GM23248 (cell line): ENCODE measurements around the gene BNIPL. TPM values are rescaled to one million over a fixed set of nuclear protein-coding genes. Genes with fewer than 3 reads are reported as not detected.

ENCODE experiments used
- DNase-seq: peaks from one replicate; pipeline ENCODE4 v3.0.0-alpha.2; 2015
- H2AFZ ChIP-seq: fragments of 200-600 bp; sonication (generic); 2 replicates; pipeline ENCODE4 v1.6.1; 2016; ENCODE audit warnings: antibody characterized with exemption
- H3F3A ChIP-seq: fragments of 200-600 bp; sonication (generic); 2 replicates; pipeline ENCODE4 v1.6.1; 2016; ENCODE audit warnings: mild to moderate bottlenecking, antibody characterized with exemption, mixed run types; ENCODE audit not compliant: insufficient read depth
- H3K27ac ChIP-seq: fragments of 200-600 bp; sonication (generic); 2 replicates; pipeline ENCODE4 v1.5.1; 2016; ENCODE audit warnings: mild to moderate bottlenecking
- H3K27me3 ChIP-seq: fragments of 200-600 bp; sonication (generic); replicated peaks from 2 replicates; pipeline ENCODE4 v1.6.1; 2016; ENCODE audit warnings: mild to moderate bottlenecking; ENCODE audit not compliant: insufficient read depth
- H3K36me3 ChIP-seq: fragments of 200-600 bp; sonication (generic); 2 replicates; pipeline ENCODE4 v1.6.1; 2016; ENCODE audit warnings: low read depth, mild to moderate bottlenecking
- H3K4me1 ChIP-seq: fragments of 200-600 bp; sonication (generic); 2 replicates; pipeline ENCODE4 v1.6.1; 2016; ENCODE audit warnings: mild to moderate bottlenecking; ENCODE audit not compliant: insufficient read depth
- H3K4me2 ChIP-seq: fragments of 200-600 bp; sonication (generic); one replicate; pipeline ENCODE4 v1.6.1; 2016; ENCODE audit warnings: mild to moderate bottlenecking; ENCODE audit not compliant: unreplicated experiment
- H3K4me3 ChIP-seq: fragments of 200-600 bp; sonication (generic); 2 replicates; pipeline ENCODE4 v1.5.1; 2016; ENCODE audit warnings: mild to moderate bottlenecking
- H3K79me2 ChIP-seq: fragments of 200-600 bp; sonication (generic); 2 replicates; pipeline ENCODE4 v1.6.1; 2016; ENCODE audit warnings: mild to moderate bottlenecking; ENCODE audit not compliant: insufficient read depth
- H3K9ac ChIP-seq: fragments of 200-600 bp; sonication (generic); 2 replicates; pipeline ENCODE4 v1.6.1; 2016; ENCODE audit warnings: mild to moderate bottlenecking
- H3K9me2 ChIP-seq: fragments of 200-600 bp; sonication (generic); 2 replicates; pipeline ENCODE4 v1.6.1; 2016; ENCODE audit warnings: mixed run types, mild to moderate bottlenecking, moderate library complexity; ENCODE audit not compliant: insufficient read depth
- H3K9me3 ChIP-seq: fragments of 200-600 bp; sonication (generic); one replicate; pipeline ENCODE4 v1.6.1; 2017; ENCODE audit warnings: low read depth
- H4K20me1 ChIP-seq: fragments of 200-600 bp; sonication (generic); 2 replicates; pipeline ENCODE4 v1.6.0; 2016; ENCODE audit not compliant: insufficient read depth
- EZH2 ChIP-seq: fragments of 200-600 bp; sonication (generic); IDR thresholded peaks from 2 replicates; pipeline ENCODE4 v1.6.1; 2018; ENCODE audit warnings: antibody characterized with exemption, mild to moderate bottlenecking; ENCODE audit not compliant: insufficient read depth, poor library complexity, severe bottlenecking
- EZH2phosphoT487 ChIP-seq: fragments of 200-600 bp; sonication (generic); IDR thresholded peaks from 2 replicates; pipeline ENCODE4 v1.6.1; 2018; ENCODE audit warnings: antibody characterized with exemption, moderate library complexity, mild to moderate bottlenecking, low read depth; ENCODE audit not compliant: insufficient read depth
- WGBS, 2 experiments: methylation state at CpG; one replicate each; pipeline ENCODE4 v1.1.6; 2015 to 2017; ENCODE audit warnings: low lambda C conversion rate in 2 of 2, low coverage in 1 of 2; ENCODE audit errors: missing lambda C conversion rate in 2 of 2; 5-methylcytosine and 5-hydroxymethylcytosine counted together
- in situ Hi-C: fragments of 300-500 bp; cut with MboI; formaldehyde crosslinking; loops from 2 replicates; pipeline ENCODE4 v1.15.0; 2020
- polyA plus RNA-seq: library from polyadenylated mRNA; unstranded; fragments of >200 nt; fragmentation: Nextera tagmentation; extraction: Ambion mirVana; gene quantifications from 2 replicates; pipeline ENCODE4 v1.2.1, GENCODE V29; 2016
- total RNA-seq: library from RNA; depleted of rRNA; stranded (reverse); fragments of >200 nt; shearing (Covaris generic); gene quantifications from 2 replicates; pipeline ENCODE4 v1.2.3, GENCODE V29; 2014

Gene BNIPL
- total and polyA plus RNA-seq, 2 experiments from 2014 or later = 0.09 TPM; not detected in 1

- TF ChIP-seq EZH2phosphoT487 (no peak), EZH2 (no peak)
- no peaks in the 10 kb centered on the region for H3F3A ChIP-seq
- H3K79me2 ChIP-seq = no peaks in the 10 kb centered on the region
- H3K9me2 ChIP-seq = no peaks in the 10 kb centered on the region
- no peaks in the 10 kb centered on the region for H3K27me3 ChIP-seq
- H4K20me1 ChIP-seq = no peaks in the 10 kb centered on the region
- H2AFZ ChIP-seq = no peak overlapping the region
- peaks cover 6% of the 10 kb centered on the region; the same call in 1 of the 2 replicates for H3K36me3 ChIP-seq
- 45 to 46% methylated on average over 6 of the region's 6 CpGs for WGBS, 2 experiments
- in situ Hi-C loops = no loop called here
- no peaks in the 10 kb centered on the region for H3K9me3 ChIP-seq
- no peaks in the 10 kb centered on the region for H3K4me1 ChIP-seq
- H3K27ac ChIP-seq = no peak overlapping the region
- H3K4me3 ChIP-seq = no peak overlapping the region
- peak; percentile 76 for DNase-seq
- H3K9ac ChIP-seq = no peak overlapping the region
- H3K4me2 ChIP-seq = no peak overlapping the region
Measured at GRCh38 chr1:151024540-151025146, 11.7 kb upstream of the BNIPL start.

GRCh38 chr1:151026460-151026859, 9.9 kb upstream of the BNIPL start:
- in situ Hi-C loops = no loop called here
- no peak overlapping the region for H3K27ac ChIP-seq

GRCh38 chr1:151032164-151032563, 4.2 kb upstream of the BNIPL start:
- Histone ChIP-seq H3K36me3 (peaks cover 10% of the 10 kb centered on the region; the same call in 1 of the 2 replicates), H3K79me2 (no peaks in the 10 kb centered on the region), H3K4me3 (no peak overlapping the region), H4K20me1 (no peaks in the 10 kb centered on the region), H3F3A (no peaks in the 10 kb centered on the region), H3K9me2 (no peaks in the 10 kb centered on the region), H3K9me3 (no peaks in the 10 kb centered on the region), H3K4me2 (no peak overlapping the region), H3K9ac (no peak overlapping the region), H3K4me1 (no peaks in the 10 kb centered on the region), H3K27ac (no peak overlapping the region), H2AFZ (no peak overlapping the region), H3K27me3 (no peaks in the 10 kb centered on the region)
- TF ChIP-seq EZH2 = no peak
- TF ChIP-seq EZH2phosphoT487 = no peak
- in situ Hi-C loops = no loop called here
- DNase-seq = no peak
- WGBS, 2 experiments = 99 to 100% methylated on average over 8 of the region's 8 CpGs

More at GRCh38 chr1:151026460-151026859, 9.9 kb upstream of the BNIPL start:
- no peak for DNase-seq
- H2AFZ ChIP-seq = no peak overlapping the region
- H3K4me2 ChIP-seq = no peak overlapping the region
- no peaks in the 10 kb centered on the region for H3K79me2 ChIP-seq
- no peaks in the 10 kb centered on the region for H3F3A ChIP-seq
- H4K20me1 ChIP-seq = no peaks in the 10 kb centered on the region
- H3K27me3 ChIP-seq = no peaks in the 10 kb centered on the region
- TF ChIP-seq EZH2phosphoT487 = no peak
- no peak for TF ChIP-seq EZH2
- peaks cover 6% of the 10 kb centered on the region; the same call in 1 of the 2 replicates for H3K36me3 ChIP-seq
- H3K4me1 ChIP-seq = no peaks in the 10 kb centered on the region
- no peak overlapping the region for H3K9ac ChIP-seq
- H3K9me2 ChIP-seq = no peaks in the 10 kb centered on the region
- H3K4me3 ChIP-seq = no peak overlapping the region
- no peaks in the 10 kb centered on the region for H3K9me3 ChIP-seq

- TF ChIP-seq EZH2 = no peak
- TF ChIP-seq EZH2phosphoT487 = no peak
- Histone ChIP-seq H3K27ac (no peak overlapping the region), H3K9me3 (no peaks in the 10 kb centered on the region), H4K20me1 (no peaks in the 10 kb centered on the region), H3K27me3 (no peaks in the 10 kb centered on the region), H3K4me2 (no peak overlapping the region), H3K4me1 (no peaks in the 10 kb centered on the region), H3K4me3 (no peak overlapping the region), H2AFZ (no peak overlapping the region), H3K9me2 (no peaks in the 10 kb centered on the region), H3K9ac (no peak overlapping the region), H3K36me3 (peaks cover 6% of the 10 kb centered on the region; the same call in 1 of the 2 replicates), H3F3A (no peaks in the 10 kb centered on the region), H3K79me2 (no peaks in the 10 kb centered on the region)
- WGBS, 2 experiments = 97 to 100% methylated on average over 3 of the region's 3 CpGs
- in situ Hi-C loops = no loop called here
- DNase-seq = no peak
Measured at GRCh38 chr1:151035167-151035566, 1.2 kb upstream of the BNIPL start.
